Adipose tissue (tissue), 3 donors: ENCODE results near the gene HIVEP2. TPM values are rescaled to one million over a fixed set of nuclear protein-coding genes. Genes with fewer than 3 reads are reported as not detected.

Source experiments
- H3K27ac ChIP-seq: one replicate; pipeline ENCODE4 v1.5.1; 2013; ENCODE audit warnings: low read depth, low read length
- WGBS, 3 donors: extraction: QIAGEN DNeasy Blood & Tissue Kit; methylation state at CpG; one replicate each; pipeline ENCODE4 v1.1.7; 2013; 5-methylcytosine and 5-hydroxymethylcytosine counted together
- polyA plus RNA-seq, 3 donors: library from polyadenylated mRNA; stranded (reverse); fragments of 200-250 nt; gene quantifications; one replicate each; pipeline ENCODE4 v1.2.3, GENCODE V29; 2013
- donor health status: healthy with polysubstance abuse.
- donor health status: Bipolar disorder and iron deficiency.
- donor health status: healthy.

Gene HIVEP2
- polyA plus RNA-seq, 3 donors = 2.6 to 10.7 (median 2.9) TPM

GRCh38 chr6:142838821-142839685 is 105.9 kb downstream of the HIVEP2 start:
- no peak overlapping the region for H3K27ac ChIP-seq
- 66 to 72% (median 70%) methylated on average over 7 of the region's 7 CpGs for WGBS, 3 donors

- H3K27ac ChIP-seq = no peak overlapping the region
- 93 to 96% (median 95%) methylated on average over 3 of the region's 3 CpGs for WGBS, 3 donors
Measured at GRCh38 chr6:142835787-142836535, 109.0 kb downstream of the HIVEP2 start.

GRCh38 chr6:142834853-142835252 is 110.1 kb downstream of the HIVEP2 start:
- H3K27ac ChIP-seq = no peak overlapping the region
- WGBS, 3 donors = 93 to 100% (median 94%) methylated on average over 3 of the region's 3 CpGs

GRCh38 chr6:142833798-142834197 is 111.2 kb downstream of the HIVEP2 start:
- H3K27ac ChIP-seq = no peak overlapping the region
- WGBS, 3 donors = 37 to 65% (median 52%) methylated on average over 2 of the region's 2 CpGs

- no peak overlapping the region for H3K27ac ChIP-seq
- 47 to 59% (median 59%) methylated on average over 1 of the region's 1 CpG for WGBS, 3 donors
Measured at GRCh38 chr6:142833054-142833453, 111.9 kb downstream of the HIVEP2 start.

- 93 to 96% (median 95%) methylated on average over 6 of the region's 6 CpGs for WGBS, 3 donors
- no peak overlapping the region for H3K27ac ChIP-seq
Measured at GRCh38 chr6:142830807-142831206, 114.2 kb downstream of the HIVEP2 start.

GRCh38 chr6:142830116-142830710 is 114.8 kb downstream of the HIVEP2 start:
- H3K27ac ChIP-seq = no peak overlapping the region
- WGBS, 3 donors = 65 to 90% (median 69%) methylated on average over 5 of the region's 5 CpGs

GRCh38 chr6:142829556-142829955 is 115.4 kb downstream of the HIVEP2 start:
- 94 to 98% (median 94%) methylated on average over 1 of the region's 1 CpG for WGBS, 3 donors
- H3K27ac ChIP-seq = no peak overlapping the region

GRCh38 chr6:142827991-142828390 is 117.0 kb downstream of the HIVEP2 start:
- WGBS, 3 donors = 92 to 94% (median 94%) methylated on average over 4 of the region's 4 CpGs
- H3K27ac ChIP-seq = no peak overlapping the region

- 46 to 71% (median 65%) methylated on average over 7 of the region's 7 CpGs for WGBS, 3 donors
Measured at GRCh38 chr6:142827369-142827768, 117.6 kb downstream of the HIVEP2 start.

GRCh38 chr6:142825760-142826159 is 119.2 kb downstream of the HIVEP2 start:
- no peak overlapping the region for H3K27ac ChIP-seq
- 95 to 100% (median 95%) methylated on average over 1 of the region's 1 CpG for WGBS, 3 donors

More at GRCh38 chr6:142827369-142827768, 117.6 kb downstream of the HIVEP2 start:
- no peak overlapping the region for H3K27ac ChIP-seq

- no peak overlapping the region for H3K27ac ChIP-seq
- WGBS, 3 donors = 52 to 72% (median 57%) methylated on average over 3 of the region's 3 CpGs
Measured at GRCh38 chr6:142824426-142824825, 120.5 kb downstream of the HIVEP2 start.

GRCh38 chr6:142823256-142823902 is 121.6 kb downstream of the HIVEP2 start:
- WGBS, 3 donors = 71 to 86% (median 80%) methylated on average over 10 of the region's 10 CpGs
- H3K27ac ChIP-seq = no peak overlapping the region

GRCh38 chr6:142822842-142823241 is 122.1 kb downstream of the HIVEP2 start:
- WGBS, 3 donors = 67 to 81% (median 76%) methylated on average over 3 of the region's 3 CpGs
- H3K27ac ChIP-seq = no peak overlapping the region

- no peak overlapping the region for H3K27ac ChIP-seq
- WGBS, 3 donors = 89 to 96% (median 94%) methylated on average over 1 of the region's 1 CpG
Measured at GRCh38 chr6:142822383-142822782, 122.6 kb downstream of the HIVEP2 start.

GRCh38 chr6:142821860-142822259 is 123.1 kb downstream of the HIVEP2 start:
- H3K27ac ChIP-seq = no peak overlapping the region
- 34 to 62% (median 38%) methylated on average over 4 of the region's 4 CpGs for WGBS, 3 donors

- 83 to 92% (median 87%) methylated on average over 6 of the region's 6 CpGs for WGBS, 3 donors
- no peak overlapping the region for H3K27ac ChIP-seq
Measured at GRCh38 chr6:142821164-142821716, 123.7 kb downstream of the HIVEP2 start.

- WGBS, 3 donors = 24 to 59% (median 29%) methylated on average over 4 of the region's 4 CpGs
- H3K27ac ChIP-seq = no peak overlapping the region
Measured at GRCh38 chr6:142820338-142821051, 124.5 kb downstream of the HIVEP2 start.
